GM23338 (cell line): ENCODE data around the gene MAP4. TPM values are rescaled to one million over a fixed set of nuclear protein-coding genes. Genes with fewer than 3 reads are reported as not detected.

Experiments used
- ATAC-seq: fragments of 200-7000 bp; cut with Tn5 transposase; 3 replicates; pipeline ENCODE4 v1.9.1; 2020
- DNase-seq: peaks from one replicate; pipeline ENCODE4 v3.0.0-alpha.2; 2015; ENCODE audit warnings: low spot score
- H2AFZ ChIP-seq: fragments of 200-600 bp; sonication (generic); 2 replicates; pipeline ENCODE4 v1.8.0; 2016; ENCODE audit warnings: antibody characterized with exemption, mild to moderate bottlenecking, moderate library complexity
- H3F3A ChIP-seq: fragments of 200-600 bp; sonication (generic); replicated peaks from 2 replicates; pipeline ENCODE4 v1.8.0; 2017; ENCODE audit warnings: antibody characterized with exemption, mixed run types, low read depth
- H3K27ac ChIP-seq: fragments of 200-600 bp; sonication (generic); 2 replicates; pipeline ENCODE4 v1.6.1; 2016; ENCODE audit warnings: low read depth
- H3K27me3 ChIP-seq: fragments of 200-600 bp; sonication (generic); 2 replicates; pipeline ENCODE4 v1.8.0; 2016; ENCODE audit warnings: mild to moderate bottlenecking, mixed run types, moderate library complexity; ENCODE audit not compliant: insufficient read depth
- H3K36me3 ChIP-seq: fragments of 200-600 bp; sonication (generic); 2 replicates; pipeline ENCODE4 v1.8.0; 2016; ENCODE audit warnings: mild to moderate bottlenecking; ENCODE audit not compliant: insufficient read depth
- H3K4me1 ChIP-seq: fragments of 200-600 bp; sonication (generic); 2 replicates; pipeline ENCODE4 v1.8.0; 2016; ENCODE audit warnings: mild to moderate bottlenecking, moderate library complexity; ENCODE audit not compliant: insufficient read depth
- H3K4me2 ChIP-seq: fragments of 200-600 bp; sonication (generic); 2 replicates; pipeline ENCODE4 v1.7.1; 2017; ENCODE audit warnings: mixed run types
- H3K4me3 ChIP-seq: fragments of 200-600 bp; sonication (generic); 2 replicates; pipeline ENCODE4 v1.6.1; 2016; ENCODE audit warnings: mixed run types
- H3K79me2 ChIP-seq: fragments of 200-600 bp; sonication (generic); replicated peaks from 2 replicates; pipeline ENCODE4 v1.8.0; 2017; ENCODE audit warnings: mild to moderate bottlenecking; ENCODE audit not compliant: insufficient read depth
- H3K9me2 ChIP-seq: fragments of 200-600 bp; sonication (generic); 2 replicates; pipeline ENCODE4 v1.8.0; 2017; ENCODE audit not compliant: insufficient read depth
- H4K20me1 ChIP-seq: fragments of 200-600 bp; sonication (generic); replicated peaks from 2 replicates; pipeline ENCODE4 v1.8.0; 2017; ENCODE audit warnings: mild to moderate bottlenecking; ENCODE audit not compliant: insufficient read depth
- H3K27ac Mint-ChIP-seq: 2 replicates; pipeline ENCODE4 v1.8.0; 2020; ENCODE audit warnings: inconsistent platforms, mild to moderate bottlenecking, moderate library complexity, mixed read lengths
- H3K27me3 Mint-ChIP-seq: 3 replicates; pipeline ENCODE4 v1.8.0; 2022; ENCODE audit warnings: low read depth, mild to moderate bottlenecking, moderate library complexity, mixed read lengths, inconsistent platforms; ENCODE audit not compliant: insufficient read depth, poor library complexity
- H3K36me3 Mint-ChIP-seq: 3 replicates; pipeline ENCODE4 v1.8.0; 2021; ENCODE audit warnings: low read depth, mild to moderate bottlenecking, inconsistent platforms, moderate library complexity, mixed read lengths
- H3K4me1 Mint-ChIP-seq: 3 replicates; pipeline ENCODE4 v1.8.0; 2020; ENCODE audit warnings: mild to moderate bottlenecking, inconsistent platforms, mixed read lengths
- H3K4me3 Mint-ChIP-seq: 3 replicates; pipeline ENCODE4 v1.8.0; 2021; ENCODE audit warnings: moderate library complexity, mild to moderate bottlenecking, inconsistent platforms, mixed read lengths
- H3K9me3 Mint-ChIP-seq: 3 replicates; pipeline ENCODE4 v1.8.0; 2020; ENCODE audit warnings: moderate library complexity, mild to moderate bottlenecking, inconsistent platforms, mixed read lengths
- EZH2phosphoT487 ChIP-seq: fragments of 200-600 bp; sonication (generic); IDR thresholded peaks from one replicate; pipeline ENCODE4 v1.8.1; 2018; ENCODE audit warnings: antibody characterized with exemption; ENCODE audit not compliant: unreplicated experiment
- STAT1 ChIP-seq: IDR thresholded peaks from one replicate; pipeline ENCODE4 v1.6.1; 2016; ENCODE audit warnings: antibody characterized with exemption; ENCODE audit not compliant: unreplicated experiment
- ZNF114 ChIP-seq: fragments of 250-450 bp; sonication (Bioruptor Pico); IDR thresholded peaks from 2 replicates; pipeline ENCODE4 v1.5.0; 2020; ENCODE audit warnings: mild to moderate bottlenecking, moderate library complexity
- polyA plus RNA-seq: library from polyadenylated mRNA; unstranded; fragments of >200 nt; fragmentation: Nextera tagmentation; extraction: Ambion mirVana; gene quantifications from 2 replicates; pipeline ENCODE4 v1.2.1, GENCODE V29; 2016
- total RNA-seq: library from RNA; depleted of rRNA; stranded (reverse); fragments of >200 nt; shearing (Covaris generic); gene quantifications from 2 replicates; pipeline ENCODE4 v1.2.3, GENCODE V29; 2014
- TF ChIP-seq, protein P1 (sequence below): fragments of 250-450 bp; sonication (Bioruptor Pico); IDR thresholded peaks from 2 replicates; pipeline ENCODE4 v1.5.0; 2020; ENCODE audit warnings: mild to moderate bottlenecking, moderate library complexity
- TF ChIP-seq, protein P2 (sequence below), 2 experiments: fragments of 200-600 bp in 1 of 2; sonication (generic) in 1 of 2; conservative IDR thresholded peaks; 2 replicates each; pipeline versions ENCODE4 v1.5.1 to v1.6.1; 2016 to 2017; ENCODE audit warnings: antibody characterized with exemption in 2 of 2, low read depth in 2 of 2, mild to moderate bottlenecking in 2 of 2, moderate library complexity in 1 of 2

The MAP4 gene
- total and polyA plus RNA-seq, 2 experiments from 2014 or later = 103 to 113 TPM

DNA sequence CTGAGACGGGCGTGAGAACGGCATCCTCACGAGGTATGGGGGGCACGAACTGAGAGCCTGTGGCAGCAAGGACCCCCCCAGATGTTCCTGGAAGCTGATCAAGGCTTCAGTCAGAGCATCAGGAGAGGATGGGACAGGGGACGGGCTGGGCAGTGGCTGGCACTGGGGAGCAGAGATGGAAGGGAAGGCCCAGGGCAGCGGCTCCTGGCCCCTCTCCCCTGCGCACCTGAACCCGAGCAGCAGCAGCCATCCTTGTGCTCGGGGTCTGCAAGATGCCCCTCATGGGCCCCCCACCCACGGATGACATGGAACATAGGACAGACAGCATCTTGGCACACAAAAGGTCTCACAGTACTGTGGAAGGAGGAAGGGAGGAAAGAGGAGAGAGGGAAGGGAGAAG lies 161.9 kb downstream of the MAP4 start (continued):
- TF ChIP-seq, protein P1, sequence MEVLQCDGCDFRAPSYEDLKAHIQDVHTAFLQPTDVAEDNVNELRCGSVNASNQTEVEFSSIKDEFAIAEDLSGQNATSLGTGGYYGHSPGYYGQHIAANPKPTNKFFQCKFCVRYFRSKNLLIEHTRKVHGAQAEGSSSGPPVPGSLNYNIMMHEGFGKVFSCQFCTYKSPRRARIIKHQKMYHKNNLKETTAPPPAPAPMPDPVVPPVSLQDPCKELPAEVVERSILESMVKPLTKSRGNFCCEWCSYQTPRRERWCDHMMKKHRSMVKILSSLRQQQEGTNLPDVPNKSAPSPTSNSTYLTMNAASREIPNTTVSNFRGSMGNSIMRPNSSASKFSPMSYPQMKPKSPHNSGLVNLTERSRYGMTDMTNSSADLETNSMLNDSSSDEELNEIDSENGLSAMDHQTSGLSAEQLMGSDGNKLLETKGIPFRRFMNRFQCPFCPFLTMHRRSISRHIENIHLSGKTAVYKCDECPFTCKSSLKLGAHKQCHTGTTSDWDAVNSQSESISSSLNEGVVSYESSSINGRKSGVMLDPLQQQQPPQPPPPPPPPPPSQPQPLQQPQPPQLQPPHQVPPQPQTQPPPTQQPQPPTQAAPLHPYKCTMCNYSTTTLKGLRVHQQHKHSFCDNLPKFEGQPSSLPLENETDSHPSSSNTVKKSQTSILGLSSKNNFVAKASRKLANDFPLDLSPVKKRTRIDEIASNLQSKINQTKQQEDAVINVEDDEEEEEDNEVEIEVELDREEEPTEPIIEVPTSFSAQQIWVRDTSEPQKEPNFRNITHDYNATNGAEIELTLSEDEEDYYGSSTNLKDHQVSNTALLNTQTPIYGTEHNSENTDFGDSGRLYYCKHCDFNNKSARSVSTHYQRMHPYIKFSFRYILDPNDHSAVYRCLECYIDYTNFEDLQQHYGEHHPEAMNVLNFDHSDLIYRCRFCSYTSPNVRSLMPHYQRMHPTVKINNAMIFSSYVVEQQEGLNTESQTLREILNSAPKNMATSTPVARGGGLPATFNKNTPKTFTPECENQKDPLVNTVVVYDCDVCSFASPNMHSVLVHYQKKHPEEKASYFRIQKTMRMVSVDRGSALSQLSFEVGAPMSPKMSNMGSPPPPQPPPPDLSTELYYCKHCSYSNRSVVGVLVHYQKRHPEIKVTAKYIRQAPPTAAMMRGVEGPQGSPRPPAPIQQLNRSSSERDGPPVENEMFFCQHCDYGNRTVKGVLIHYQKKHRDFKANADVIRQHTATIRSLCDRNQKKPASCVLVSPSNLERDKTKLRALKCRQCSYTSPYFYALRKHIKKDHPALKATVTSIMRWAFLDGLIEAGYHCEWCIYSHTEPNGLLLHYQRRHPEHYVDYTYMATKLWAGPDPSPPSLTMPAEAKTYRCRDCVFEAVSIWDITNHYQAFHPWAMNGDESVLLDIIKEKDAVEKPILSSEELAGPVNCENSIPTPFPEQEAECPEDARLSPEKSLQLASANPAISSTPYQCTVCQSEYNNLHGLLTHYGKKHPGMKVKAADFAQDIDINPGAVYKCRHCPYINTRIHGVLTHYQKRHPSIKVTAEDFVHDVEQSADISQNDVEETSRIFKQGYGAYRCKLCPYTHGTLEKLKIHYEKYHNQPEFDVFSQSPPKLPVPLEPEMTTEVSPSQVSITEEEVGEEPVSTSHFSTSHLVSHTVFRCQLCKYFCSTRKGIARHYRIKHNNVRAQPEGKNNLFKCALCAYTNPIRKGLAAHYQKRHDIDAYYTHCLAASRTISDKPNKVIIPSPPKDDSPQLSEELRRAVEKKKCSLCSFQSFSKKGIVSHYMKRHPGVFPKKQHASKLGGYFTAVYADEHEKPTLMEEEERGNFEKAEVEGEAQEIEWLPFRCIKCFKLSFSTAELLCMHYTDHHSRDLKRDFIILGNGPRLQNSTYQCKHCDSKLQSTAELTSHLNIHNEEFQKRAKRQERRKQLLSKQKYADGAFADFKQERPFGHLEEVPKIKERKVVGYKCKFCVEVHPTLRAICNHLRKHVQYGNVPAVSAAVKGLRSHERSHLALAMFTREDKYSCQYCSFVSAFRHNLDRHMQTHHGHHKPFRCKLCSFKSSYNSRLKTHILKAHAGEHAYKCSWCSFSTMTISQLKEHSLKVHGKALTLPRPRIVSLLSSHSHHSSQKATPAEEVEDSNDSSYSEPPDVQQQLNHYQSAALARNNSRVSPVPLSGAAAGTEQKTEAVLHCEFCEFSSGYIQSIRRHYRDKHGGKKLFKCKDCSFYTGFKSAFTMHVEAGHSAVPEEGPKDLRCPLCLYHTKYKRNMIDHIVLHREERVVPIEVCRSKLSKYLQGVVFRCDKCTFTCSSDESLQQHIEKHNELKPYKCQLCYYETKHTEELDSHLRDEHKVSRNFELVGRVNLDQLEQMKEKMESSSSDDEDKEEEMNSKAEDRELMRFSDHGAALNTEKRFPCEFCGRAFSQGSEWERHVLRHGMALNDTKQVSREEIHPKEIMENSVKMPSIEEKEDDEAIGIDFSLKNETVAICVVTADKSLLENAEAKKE (CRISPR knock-in tag) = no peak
- TF ChIP-seq STAT1 (no peak), EZH2phosphoT487 (no peak)

DNA sequence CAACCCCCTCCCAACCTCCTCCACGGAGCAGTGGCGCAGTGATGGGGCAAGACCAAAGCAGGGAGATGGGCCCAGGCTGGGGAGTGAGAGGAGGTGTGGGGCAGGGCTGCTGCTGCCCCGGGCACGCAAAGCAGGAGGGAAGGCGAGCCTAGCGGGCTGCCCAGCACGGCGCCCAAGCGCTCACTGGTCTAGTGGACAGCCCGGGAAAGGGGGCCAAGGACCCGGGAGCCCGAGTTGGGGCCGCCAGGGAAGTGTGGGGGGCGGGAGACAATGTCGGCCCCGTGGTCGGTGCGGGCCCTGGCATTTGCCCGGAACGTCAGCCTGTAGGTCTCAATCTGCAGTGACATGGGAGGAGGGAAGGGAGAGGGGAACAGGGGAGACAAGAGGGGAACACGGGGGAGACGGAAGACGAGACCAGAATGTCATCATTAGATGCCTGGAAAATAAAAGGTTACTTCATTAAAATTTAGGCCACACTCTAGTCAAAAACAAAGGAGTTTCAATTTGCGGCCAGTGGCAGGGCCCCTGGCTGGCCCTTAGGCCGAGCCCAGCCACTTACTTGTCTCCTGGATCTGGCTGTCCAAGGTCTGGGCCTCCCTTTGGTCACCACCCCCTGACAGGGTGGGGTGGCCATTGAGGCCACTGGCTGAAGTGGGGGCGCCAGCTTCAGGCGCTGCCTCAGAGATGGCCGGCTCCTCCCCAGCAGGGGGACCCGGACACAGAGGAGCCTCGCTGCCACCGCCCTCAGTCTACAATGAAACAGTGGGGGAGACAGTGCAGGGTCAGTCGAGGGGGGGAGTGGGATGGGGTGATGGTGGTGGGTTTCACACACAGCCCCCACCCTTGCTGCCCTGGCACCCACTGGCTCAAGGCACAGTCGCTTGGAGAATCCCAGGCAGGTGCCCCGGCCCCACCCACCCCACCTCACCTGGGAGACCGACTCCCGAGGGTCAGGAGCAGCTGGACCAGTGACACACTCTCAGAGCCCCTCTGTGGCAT lies 163.3 kb downstream of the MAP4 start:
- Histone ChIP-seq H3K4me2 (no peak overlapping the region), H3K4me1 (no peaks in the 10 kb centered on the region), H3K4me3 (no peak overlapping the region), H3K79me2 (no peaks in the 10 kb centered on the region), H3K9me2 (no peaks in the 10 kb centered on the region), H3K36me3 (peaks cover 3% of the 10 kb centered on the region; the same call in 1 of the 2 replicates), H3K27me3 (no peaks in the 10 kb centered on the region), H4K20me1 (peaks cover 6% of the 10 kb centered on the region), H2AFZ (no peak overlapping the region), H3F3A (peaks cover 29% of the 10 kb centered on the region), H3K27ac (no peak overlapping the region)
- no peak overlapping the region for H3K27ac Mint-ChIP-seq
- peak; percentile 8 for ATAC-seq
- no peak overlapping the region for H3K4me3 Mint-ChIP-seq
- no peak for DNase-seq
- TF ChIP-seq, protein P2, sequence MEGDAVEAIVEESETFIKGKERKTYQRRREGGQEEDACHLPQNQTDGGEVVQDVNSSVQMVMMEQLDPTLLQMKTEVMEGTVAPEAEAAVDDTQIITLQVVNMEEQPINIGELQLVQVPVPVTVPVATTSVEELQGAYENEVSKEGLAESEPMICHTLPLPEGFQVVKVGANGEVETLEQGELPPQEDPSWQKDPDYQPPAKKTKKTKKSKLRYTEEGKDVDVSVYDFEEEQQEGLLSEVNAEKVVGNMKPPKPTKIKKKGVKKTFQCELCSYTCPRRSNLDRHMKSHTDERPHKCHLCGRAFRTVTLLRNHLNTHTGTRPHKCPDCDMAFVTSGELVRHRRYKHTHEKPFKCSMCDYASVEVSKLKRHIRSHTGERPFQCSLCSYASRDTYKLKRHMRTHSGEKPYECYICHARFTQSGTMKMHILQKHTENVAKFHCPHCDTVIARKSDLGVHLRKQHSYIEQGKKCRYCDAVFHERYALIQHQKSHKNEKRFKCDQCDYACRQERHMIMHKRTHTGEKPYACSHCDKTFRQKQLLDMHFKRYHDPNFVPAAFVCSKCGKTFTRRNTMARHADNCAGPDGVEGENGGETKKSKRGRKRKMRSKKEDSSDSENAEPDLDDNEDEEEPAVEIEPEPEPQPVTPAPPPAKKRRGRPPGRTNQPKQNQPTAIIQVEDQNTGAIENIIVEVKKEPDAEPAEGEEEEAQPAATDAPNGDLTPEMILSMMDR (conservative IDR thresholded peaks at IDR 0.05; ENCODE audit: low read depth in 2 of 2) = peak in 1 of 2 experiments; percentile 32; a peak in 2 of 4 replicates
- no peak for TF ChIP-seq ZNF114 (CRISPR knock-in tag)
- no peaks in the 10 kb centered on the region for H3K9me3 Mint-ChIP-seq
- H3K36me3 Mint-ChIP-seq = peaks cover 70% of the 10 kb centered on the region
- peaks cover 42% of the 10 kb centered on the region for H3K27me3 Mint-ChIP-seq
- peaks cover 2% of the 10 kb centered on the region for H3K4me1 Mint-ChIP-seq
